ENCODE measurements around the gene OR7G3. TPM values are rescaled to one million over a fixed set of nuclear protein-coding genes. Genes with fewer than 3 reads are reported as not detected.

The OR7G3 gene
- total and polyA plus RNA-seq, 2 of the 8 experiments (the other 6 are each of a cell fraction or from before 2014, with no cell fraction given) = not detected

DNA sequence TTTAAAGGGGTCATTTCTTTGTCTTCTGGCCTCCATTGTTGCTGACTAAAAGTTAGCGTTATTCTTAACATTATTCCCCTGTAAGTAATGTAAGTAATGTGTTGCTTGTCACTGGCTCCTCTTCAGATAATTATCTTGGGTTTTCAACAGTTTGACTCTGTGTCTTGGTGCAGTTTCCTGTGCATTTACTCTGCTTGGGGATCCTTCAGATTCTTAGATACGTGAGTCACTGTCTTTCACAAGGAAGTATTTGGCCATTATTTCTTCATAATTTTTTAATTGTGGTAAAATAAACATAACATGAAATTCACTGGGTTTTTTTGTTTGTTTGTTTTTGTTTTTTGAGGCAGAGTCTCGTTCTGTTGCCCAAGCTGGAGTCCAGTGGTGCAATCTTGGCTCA is 38.5 kb upstream of the OR7G3 start:
- no peak overlapping the region for H4K91ac ChIP-seq (replicated peaks; ENCODE audit: insufficient read length, low read length)
- no peak overlapping the region for H4K5ac ChIP-seq (ENCODE audit: insufficient read length, low read depth, low read length)
- no peaks in the 10 kb centered on the region for H3K27me3 ChIP-seq (replicated peaks in 1 of 4; ENCODE audit: control insufficient read depth in 3 of 4, extremely low read depth in 1 of 4, insufficient read depth in 3 of 4, low read length in 3 of 4)
- 89% methylated on average over 3 of the region's 3 CpGs; no CpG with 5 or more reads in 1 of the 2 experiments for WGBS, 2 experiments (ENCODE audit: extremely low coverage in 1 of 2, insufficient coverage in 1 of 2, insufficient read length in 1 of 2, insufficient replicate concordance in 2 of 2, low coverage in 1 of 2, low lambda C conversion rate in 2 of 2, missing lambda C conversion rate in 1 of 2)
- H3K36me3 ChIP-seq (ENCODE audit: control insufficient read depth in 2 of 4, insufficient read depth in 4 of 4, low read length in 3 of 4) = peaks cover 26 to 45% (median 35%) of the 10 kb centered on the region in 4 experiments
- H3K4ac ChIP-seq (replicated peaks; ENCODE audit: insufficient read length, low read depth, low read length) = no peak overlapping the region
- no peak overlapping the region for H3K4me3 ChIP-seq (ENCODE audit: extremely low read depth in 1 of 4, insufficient read depth in 2 of 4, low read depth in 3 of 4, low read length in 4 of 4)
- H3K56ac ChIP-seq (replicated peaks; ENCODE audit: insufficient read length, low read depth, low read length) = no peak overlapping the region
- peaks cover 4% of the 10 kb centered on the region in 2 experiments; a peak in 1 of 4 replicates for H3K9me3 ChIP-seq (ENCODE audit: insufficient read depth in 2 of 2, low read depth in 1 of 2, low read length in 1 of 2)
- peaks cover 0 to 4% of the 10 kb centered on the region in 2 experiments for H4K20me1 ChIP-seq (replicated peaks in 1 of 2; ENCODE audit: control insufficient read depth in 1 of 2, insufficient read depth in 2 of 2, low read length in 2 of 2)
- FAIRE-seq (no peak), DNase-seq (ENCODE audit: low read depth in 1 of 2, low spot score in 2 of 2) (no peak)
- no peak for TF ChIP-seq JUN (IDR thresholded peaks at IDR 0.05; ENCODE audit: low read depth, low read length)
- no peak for TF ChIP-seq RBBP5 (IDR thresholded peaks at IDR 0.05; ENCODE audit: borderline replicate concordance, low read depth, low read length)
- TF ChIP-seq, protein P1, sequence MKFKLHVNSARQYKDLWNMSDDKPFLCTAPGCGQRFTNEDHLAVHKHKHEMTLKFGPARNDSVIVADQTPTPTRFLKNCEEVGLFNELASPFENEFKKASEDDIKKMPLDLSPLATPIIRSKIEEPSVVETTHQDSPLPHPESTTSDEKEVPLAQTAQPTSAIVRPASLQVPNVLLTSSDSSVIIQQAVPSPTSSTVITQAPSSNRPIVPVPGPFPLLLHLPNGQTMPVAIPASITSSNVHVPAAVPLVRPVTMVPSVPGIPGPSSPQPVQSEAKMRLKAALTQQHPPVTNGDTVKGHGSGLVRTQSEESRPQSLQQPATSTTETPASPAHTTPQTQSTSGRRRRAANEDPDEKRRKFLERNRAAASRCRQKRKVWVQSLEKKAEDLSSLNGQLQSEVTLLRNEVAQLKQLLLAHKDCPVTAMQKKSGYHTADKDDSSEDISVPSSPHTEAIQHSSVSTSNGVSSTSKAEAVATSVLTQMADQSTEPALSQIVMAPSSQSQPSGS (IDR thresholded peaks at IDR 0.05; ENCODE audit: low read length) = no peak
- no peak for TF ChIP-seq POU5F1 (IDR thresholded peaks at IDR 0.05; ENCODE audit: low read depth, low read length)
- no peak for TF ChIP-seq TCF12 (IDR thresholded peaks at IDR 0.05; ENCODE audit: low read depth, low read length)
- TF ChIP-seq MAFK (IDR thresholded peaks at IDR 0.05; ENCODE audit: low read depth, low read length) = no peak
- TF ChIP-seq RNF2 (IDR thresholded peaks at IDR 0.05; ENCODE audit: borderline replicate concordance, low read depth, low read length, missing control alignments, poor library complexity, severe bottlenecking) = no peak
- no peak for TF ChIP-seq HDAC6 (IDR thresholded peaks at IDR 0.05; ENCODE audit: low read depth, low read length)
- H3K23me2 ChIP-seq (ENCODE audit: low read depth, low read length) = no peaks in the 10 kb centered on the region
- no peak overlapping the region for H2AK5ac ChIP-seq (ENCODE audit: low read depth, low read length)
- H3K14ac ChIP-seq (ENCODE audit: insufficient read length) = no peak overlapping the region
- no peak overlapping the region for H2BK12ac ChIP-seq (ENCODE audit: low read depth, low read length)
- H2AFZ ChIP-seq (ENCODE audit: low read length) = no peak overlapping the region
- no peaks in the 10 kb centered on the region for H3K4me1 ChIP-seq (replicated peaks in 1 of 4; ENCODE audit: control insufficient read depth in 3 of 4, insufficient read depth in 4 of 4, low read length in 3 of 4)
- H2BK120ac ChIP-seq (replicated peaks; ENCODE audit: low read depth, low read length) = no peak overlapping the region
- H3K23ac ChIP-seq (ENCODE audit: insufficient read length) = no peak overlapping the region
- CTCF ChIA-PET (ENCODE audit: partially characterized antibody) = no interaction called here
- POLR2A ChIA-PET (ENCODE audit: partially characterized antibody) = no interaction called here
- H2BK15ac ChIP-seq (ENCODE audit: low read length) = no peak overlapping the region
- H3K4me2 ChIP-seq (ENCODE audit: insufficient read depth in 1 of 2, low read depth in 2 of 2, low read length in 2 of 2) = no peak overlapping the region
- H3K79me2 ChIP-seq (ENCODE audit: control insufficient read depth in 1 of 2, insufficient read depth in 2 of 2, low read length in 2 of 2) = no peaks in the 10 kb centered on the region; a peak in 1 of 4 replicates
- no peak overlapping the region for H3K9ac ChIP-seq (replicated peaks in 1 of 4; ENCODE audit: extremely low read depth in 1 of 4, low read depth in 3 of 4, low read length in 3 of 4)
- no peak overlapping the region for H4K8ac ChIP-seq (ENCODE audit: extremely low read depth, insufficient read depth, low read length)
- no peaks in the 10 kb centered on the region for H3K79me1 ChIP-seq (ENCODE audit: low read depth, low read length)
- no peak overlapping the region for H2BK20ac ChIP-seq (ENCODE audit: low read length)
- no peak overlapping the region for H2BK5ac ChIP-seq (ENCODE audit: low read depth, low read length)
- no peak overlapping the region for H3K27ac ChIP-seq (ENCODE audit: low read depth, low read length)
- H3K18ac ChIP-seq (ENCODE audit: extremely low read depth, low read length) = no peak overlapping the region

Data from H1 (cell line).